RWPE2 (cell line): ENCODE data around the gene RMI2.

Experiments
- ATAC-seq: fragments of 200-7000 bp; cut with Tn5 transposase; 3 replicates; pipeline ENCODE4 v1.9.1; 2021; ENCODE audit warnings: low read depth
- DNase-seq: peaks from one replicate; pipeline ENCODE4 v3.0.0-alpha.2; 2020; ENCODE audit warnings: low spot score
- H3K27ac ChIP-seq: fragments of 450-650 bp; 2 replicates; pipeline ENCODE4 v1.5.1; 2017; ENCODE audit warnings: mild to moderate bottlenecking; ENCODE audit not compliant: poor library complexity, severe bottlenecking
- H3K27me3 ChIP-seq: fragments of 250-450 bp; sonication (Bioruptor Pico); 2 replicates; pipeline ENCODE4 v1.5.1; 2021; ENCODE audit warnings: mild to moderate bottlenecking, moderate library complexity; ENCODE audit not compliant: insufficient read depth, poor library complexity, severe bottlenecking
- H3K36me3 ChIP-seq: fragments of 250-450 bp; sonication (Bioruptor Pico); 2 replicates; pipeline ENCODE4 v1.5.1; 2020; ENCODE audit warnings: low read depth, mild to moderate bottlenecking, moderate library complexity
- H3K4me1 ChIP-seq: fragments of 250-450 bp; sonication (Bioruptor Pico); 2 replicates; pipeline ENCODE4 v1.5.1; 2021; ENCODE audit warnings: mild to moderate bottlenecking, moderate library complexity; ENCODE audit not compliant: insufficient read depth, poor library complexity, severe bottlenecking
- H3K4me3 ChIP-seq: fragments of 250-450 bp; sonication (Bioruptor Pico); 2 replicates; pipeline ENCODE4 v1.5.1; 2021; ENCODE audit warnings: mild to moderate bottlenecking, moderate library complexity; ENCODE audit not compliant: severe bottlenecking
- H3K9me3 ChIP-seq: fragments of 250-450 bp; sonication (Bioruptor Pico); 2 replicates; pipeline ENCODE4 v1.5.1; 2021; ENCODE audit warnings: mild to moderate bottlenecking, moderate library complexity; ENCODE audit not compliant: severe bottlenecking
- CTCF ChIP-seq: fragments of 450-650 bp; IDR thresholded peaks from one replicate; pipeline ENCODE4 v1.5.1; 2017; ENCODE audit warnings: mild to moderate bottlenecking, moderate library complexity; ENCODE audit not compliant: poor library complexity, severe bottlenecking

The RMI2 gene

GRCh38 chr16:11301645-11302501, 43.4 kb upstream of the RMI2 start:
- Histone ChIP-seq H3K4me1 (peaks cover 9% of the 10 kb centered on the region), H3K27me3 (no peaks in the 10 kb centered on the region), H3K4me3 (no peak overlapping the region), H3K27ac (no peak overlapping the region), H3K36me3 (no peaks in the 10 kb centered on the region), H3K9me3 (no peaks in the 10 kb centered on the region)
- DNase-seq, result no peak
- no peak for ATAC-seq
- no peak for TF ChIP-seq CTCF

- ATAC-seq, result no peak; the same call in 1 of the 3 replicates
- no peak for DNase-seq
- Histone ChIP-seq H3K27me3 (no peaks in the 10 kb centered on the region), H3K36me3 (no peaks in the 10 kb centered on the region), H3K9me3 (no peaks in the 10 kb centered on the region), H3K4me3 (no peak overlapping the region), H3K4me1 (peaks cover 9% of the 10 kb centered on the region), H3K27ac (no peak overlapping the region)
- no peak for TF ChIP-seq CTCF
These were observed 42.3 kb upstream of the RMI2 start for GRCh38 chr16:11302977-11303376.

GRCh38 chr16:11303405-11304138, 41.7 kb upstream of the RMI2 start:
- ATAC-seq (peak; percentile 47), DNase-seq (no peak)
- TF ChIP-seq CTCF, result no peak
- H3K36me3 ChIP-seq, result no peaks in the 10 kb centered on the region
- H3K9me3 ChIP-seq, result no peaks in the 10 kb centered on the region
- no peaks in the 10 kb centered on the region for H3K27me3 ChIP-seq
- peaks cover 9% of the 10 kb centered on the region for H3K4me1 ChIP-seq
- H3K4me3 ChIP-seq, result no peak overlapping the region
- no peak overlapping the region for H3K27ac ChIP-seq

- ATAC-seq (no peak), DNase-seq (no peak)
- peaks cover 9% of the 10 kb centered on the region for H3K4me1 ChIP-seq
- no peak for TF ChIP-seq CTCF
- H3K36me3 ChIP-seq, result no peaks in the 10 kb centered on the region
- no peaks in the 10 kb centered on the region for H3K9me3 ChIP-seq
- H3K27me3 ChIP-seq, result no peaks in the 10 kb centered on the region
- H3K4me3 ChIP-seq, result no peak overlapping the region
- no peak overlapping the region for H3K27ac ChIP-seq
These were observed 38.9 kb upstream of the RMI2 start for GRCh38 chr16:11306381-11306780.
